Lower lobe of right lung (tissue), 2 donors: ENCODE data around the gene CCNJ. TPM values are rescaled to one million over a fixed set of nuclear protein-coding genes. Genes with fewer than 3 reads are reported as not detected.

Experiments used
- ATAC-seq, 2 donors: fragments of 200-7000 bp; cut with Tn5 transposase; one replicate each; pipeline ENCODE4 v1.9.1; 2020 to 2022; ENCODE audit warnings: mild to moderate bottlenecking in 2 of 2, moderate library complexity in 2 of 2
- DNase-seq: peaks from one replicate; pipeline ENCODE4 v3.0.0-alpha.2; 2020
- H3K27ac ChIP-seq: fragments of 200-600 bp; one replicate; pipeline ENCODE4 v1.8.0; 2022
- H3K27me3 ChIP-seq: fragments of 200-600 bp; one replicate; pipeline ENCODE4 v1.8.0; 2022; ENCODE audit warnings: low read depth
- H3K36me3 ChIP-seq: fragments of 200-600 bp; one replicate; pipeline ENCODE4 v1.8.0; 2022; ENCODE audit warnings: mild to moderate bottlenecking
- H3K4me1 ChIP-seq: fragments of 200-600 bp; one replicate; pipeline ENCODE4 v1.8.0; 2022
- H3K4me3 ChIP-seq: fragments of 200-600 bp; one replicate; pipeline ENCODE4 v1.8.0; 2022; ENCODE audit warnings: mild to moderate bottlenecking
- H3K9me3 ChIP-seq: fragments of 200-600 bp; one replicate; pipeline ENCODE4 v1.8.0; 2022
- intact Hi-C: fragments of 100-400 bp; cut with DNase I; formaldehyde crosslinking; loops from one replicate; pipeline ENCODE4 v1.11.0; 2022
- total RNA-seq: library from RNA; stranded (reverse); fragmentation: NEBNext Ultra II Directional; extraction: Animal tissue kit (Norgen Biotek cat#: 25700); gene quantifications from one replicate; pipeline ENCODE4 v1.2.1, GENCODE V29; 2021
- TF ChIP-seq, protein P1 (sequence below): fragments of 200-600 bp; IDR thresholded peaks from one replicate; pipeline ENCODE4 v1.8.0; 2022; ENCODE audit warnings: antibody characterized with exemption, mild to moderate bottlenecking
- donor health status: DM: no; HTN: yes; CAD: no; lungs with severe emphysema.

CCNJ gene
- total RNA-seq, 1 donor from 2014 or later = 8.8 TPM

DNA sequence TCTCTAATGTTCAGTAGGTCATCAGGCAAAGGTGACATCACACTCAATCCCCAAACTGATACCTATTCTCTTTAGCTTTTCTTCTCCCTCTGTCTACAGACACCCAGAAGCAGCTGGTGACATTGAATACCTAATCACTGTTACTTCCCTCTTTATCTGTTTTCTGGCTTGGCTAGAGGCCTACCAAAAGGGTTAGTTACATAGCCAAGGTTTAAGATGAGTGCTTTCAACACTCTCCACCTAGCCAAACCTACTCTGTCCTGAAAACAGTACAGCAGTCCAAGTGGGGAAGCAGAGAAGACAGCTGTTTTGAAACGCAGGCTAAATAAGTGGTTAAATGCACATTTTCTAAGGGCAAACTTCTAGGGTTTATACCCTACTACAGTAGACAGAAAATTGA lies 39.4 kb downstream of the CCNJ start:
- ATAC-seq = no peak
- no peak for DNase-seq
- no peak overlapping the region for H3K4me3 ChIP-seq
- H3K4me1 ChIP-seq = no peaks in the 10 kb centered on the region
- H3K27ac ChIP-seq = no peak overlapping the region
- no peaks in the 10 kb centered on the region for H3K36me3 ChIP-seq
- intact Hi-C loops = no loop called here
- H3K9me3 ChIP-seq = no peaks in the 10 kb centered on the region
- TF ChIP-seq, protein P1, sequence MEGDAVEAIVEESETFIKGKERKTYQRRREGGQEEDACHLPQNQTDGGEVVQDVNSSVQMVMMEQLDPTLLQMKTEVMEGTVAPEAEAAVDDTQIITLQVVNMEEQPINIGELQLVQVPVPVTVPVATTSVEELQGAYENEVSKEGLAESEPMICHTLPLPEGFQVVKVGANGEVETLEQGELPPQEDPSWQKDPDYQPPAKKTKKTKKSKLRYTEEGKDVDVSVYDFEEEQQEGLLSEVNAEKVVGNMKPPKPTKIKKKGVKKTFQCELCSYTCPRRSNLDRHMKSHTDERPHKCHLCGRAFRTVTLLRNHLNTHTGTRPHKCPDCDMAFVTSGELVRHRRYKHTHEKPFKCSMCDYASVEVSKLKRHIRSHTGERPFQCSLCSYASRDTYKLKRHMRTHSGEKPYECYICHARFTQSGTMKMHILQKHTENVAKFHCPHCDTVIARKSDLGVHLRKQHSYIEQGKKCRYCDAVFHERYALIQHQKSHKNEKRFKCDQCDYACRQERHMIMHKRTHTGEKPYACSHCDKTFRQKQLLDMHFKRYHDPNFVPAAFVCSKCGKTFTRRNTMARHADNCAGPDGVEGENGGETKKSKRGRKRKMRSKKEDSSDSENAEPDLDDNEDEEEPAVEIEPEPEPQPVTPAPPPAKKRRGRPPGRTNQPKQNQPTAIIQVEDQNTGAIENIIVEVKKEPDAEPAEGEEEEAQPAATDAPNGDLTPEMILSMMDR = no peak
- no peaks in the 10 kb centered on the region for H3K27me3 ChIP-seq

DNA sequence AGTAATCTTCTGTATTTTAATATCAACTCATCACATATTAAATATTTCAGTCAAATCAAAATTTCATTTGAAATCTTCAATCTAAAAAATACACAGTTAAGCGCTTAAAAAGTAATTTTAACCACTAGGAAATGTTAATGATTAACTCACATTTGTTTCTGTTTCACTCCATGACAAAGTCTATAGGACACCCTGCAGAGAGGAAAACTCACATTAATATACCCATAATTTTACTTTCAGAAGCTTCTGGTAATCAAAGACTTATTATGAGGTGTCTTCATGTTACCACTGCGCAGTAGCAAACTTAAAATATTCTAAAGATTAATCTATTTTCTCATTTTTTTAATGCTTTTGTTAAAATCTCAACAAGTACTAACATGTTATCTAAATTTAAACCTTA lies 45.7 kb downstream of the CCNJ start:
- Histone ChIP-seq H3K27me3 (peaks cover 20% of the 10 kb centered on the region), H3K9me3 (no peaks in the 10 kb centered on the region), H3K4me1 (no peaks in the 10 kb centered on the region), H3K27ac (peak overlapping the region; percentile 97), H3K36me3 (no peaks in the 10 kb centered on the region), H3K4me3 (peak overlapping the region; percentile 68)
- no peak for DNase-seq
- intact Hi-C loops = no loop called here
- TF ChIP-seq, protein P1 = no peak
- ATAC-seq = no peak

DNA sequence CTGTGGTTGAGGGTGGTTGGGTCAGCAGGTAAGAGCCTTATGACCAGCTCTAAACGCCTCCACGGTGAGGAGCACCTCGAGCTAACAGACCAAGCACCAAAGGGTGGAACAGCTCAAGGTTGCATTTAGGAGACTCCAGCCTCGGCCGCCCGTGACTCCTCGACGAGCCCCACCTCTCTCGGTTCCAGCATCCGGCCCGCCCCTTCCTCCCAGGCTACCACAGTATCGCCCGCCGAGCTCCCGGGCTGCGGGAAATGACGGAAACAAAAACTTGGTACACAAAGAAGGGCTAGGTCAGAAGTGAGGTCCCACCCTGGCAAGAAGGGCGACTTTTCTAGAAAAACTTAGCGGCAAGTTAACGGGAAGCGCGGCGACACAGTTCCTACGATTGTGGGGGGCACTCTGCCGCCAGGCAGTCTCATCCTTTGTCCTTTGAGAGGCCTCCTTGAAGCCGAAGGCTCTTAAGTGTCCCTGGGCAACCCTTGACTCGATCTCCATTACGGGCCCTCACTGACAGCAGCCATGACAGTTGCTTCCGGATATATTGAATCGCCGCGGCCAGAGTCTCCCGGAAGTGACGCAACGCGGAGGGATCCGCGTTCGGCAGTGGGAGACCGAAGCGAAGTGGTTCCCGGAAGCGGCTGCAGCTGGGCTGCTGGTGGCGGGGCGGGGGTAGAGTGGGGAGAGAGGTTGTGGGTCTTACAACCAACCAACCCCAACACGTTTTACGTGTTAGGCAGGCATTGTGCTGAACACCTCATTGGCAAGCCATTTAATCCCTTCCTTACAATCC lies 46.5 kb downstream of the CCNJ start:
- intact Hi-C loops = loop anchor here (5.0 kb wide), 1 partner anchor 37 kb away; no protein-coding TSS in a partner anchor
- H3K4me1 ChIP-seq = no peaks in the 10 kb centered on the region
- TF ChIP-seq, protein P1 = no peak
- H3K36me3 ChIP-seq = no peaks in the 10 kb centered on the region
- H3K27ac ChIP-seq = peak overlapping the region; percentile 97
- peak; percentile 96 for DNase-seq
- H3K27me3 ChIP-seq = peaks cover 28% of the 10 kb centered on the region
- H3K4me3 ChIP-seq = peak overlapping the region; percentile 68
- peak; percentile 99 for ATAC-seq
- no peaks in the 10 kb centered on the region for H3K9me3 ChIP-seq

DNA sequence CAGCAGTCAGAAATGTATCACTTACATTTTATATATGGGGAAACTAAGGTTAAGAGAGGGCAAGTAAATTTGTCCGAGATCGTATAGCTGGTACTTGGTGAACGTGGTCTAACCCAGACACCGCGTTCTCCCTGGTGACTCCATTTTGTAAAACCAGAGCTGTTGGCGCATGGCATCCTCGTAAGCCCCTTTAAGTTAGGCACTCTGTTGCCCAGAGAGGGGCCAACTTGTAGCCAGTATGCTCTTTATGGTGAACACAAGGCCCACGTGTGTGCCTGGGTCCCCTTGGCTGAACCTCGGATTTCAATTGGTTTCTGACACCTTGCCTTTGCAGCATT lies 47.0 kb downstream of the CCNJ start:
- Histone ChIP-seq H3K36me3 (no peaks in the 10 kb centered on the region), H3K27ac (peak overlapping the region; percentile 97), H3K4me1 (no peaks in the 10 kb centered on the region), H3K4me3 (peak overlapping the region; percentile 68), H3K9me3 (no peaks in the 10 kb centered on the region), H3K27me3 (peaks cover 34% of the 10 kb centered on the region)
- intact Hi-C loops = loop anchor here (5.0 kb wide), 1 partner anchor 37 kb away; no protein-coding TSS in a partner anchor
- DNase-seq (no peak), ATAC-seq (no peak)
- TF ChIP-seq, protein P1 = no peak

DNA sequence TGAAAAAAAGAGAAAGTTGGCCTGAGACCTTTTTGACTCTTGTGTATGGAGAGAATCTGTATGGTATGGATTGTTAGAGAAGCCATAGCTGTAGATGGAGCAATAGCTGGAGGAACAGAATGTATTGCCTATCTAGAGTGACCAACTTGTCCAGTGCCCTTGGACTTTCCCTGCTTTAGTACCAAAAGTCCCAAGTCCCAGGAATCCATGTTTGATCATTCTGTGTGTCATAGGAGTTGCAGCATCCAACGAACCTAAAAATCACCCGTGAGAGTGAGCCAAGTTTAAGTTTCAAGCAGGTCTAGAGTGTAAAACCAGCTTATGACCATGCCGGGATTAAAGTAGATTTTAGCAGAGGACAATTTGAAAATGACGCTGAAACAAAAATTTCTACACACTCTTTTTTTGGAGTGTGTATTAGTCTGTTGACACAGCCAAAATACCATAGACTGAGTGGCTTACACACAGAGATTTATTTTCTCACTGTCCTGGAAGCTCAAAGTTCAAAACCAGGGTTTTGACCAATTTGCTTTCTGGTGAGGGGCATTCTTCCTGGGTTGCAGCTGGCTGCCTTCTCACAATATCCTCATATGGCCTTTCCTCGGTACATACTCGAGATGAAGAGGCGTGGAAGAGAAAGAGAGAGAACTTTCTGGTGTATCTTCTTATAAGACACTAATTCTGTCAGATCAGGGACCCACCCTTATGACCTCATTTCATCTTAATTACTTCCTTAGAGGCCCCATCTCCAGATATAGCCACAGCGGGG lies 49.8 kb downstream of the CCNJ start:
- peaks cover 58% of the 10 kb centered on the region for H3K27me3 ChIP-seq

More for the DNA sequence above, 49.8 kb downstream of the CCNJ start:
- intact Hi-C loops = loop anchor here (5.0 kb wide), 1 partner anchor 34 kb away; no protein-coding TSS in a partner anchor
- DNase-seq = no peak
- no peak for ATAC-seq
- Histone ChIP-seq H3K4me3 (no peak overlapping the region), H3K9me3 (no peaks in the 10 kb centered on the region), H3K4me1 (no peaks in the 10 kb centered on the region), H3K27ac (no peak overlapping the region), H3K36me3 (no peaks in the 10 kb centered on the region)
- TF ChIP-seq, protein P1 = no peak
